HCT116 (cell line): ENCODE measurements around the gene TNRC6C. TPM values are rescaled to one million over a fixed set of nuclear protein-coding genes. Genes with fewer than 3 reads are reported as not detected.

ENCODE experiments used
- ATAC-seq: fragments of 200-7000 bp; cut with Tn5 transposase; 2 replicates; pipeline ENCODE4 v1.9.1; 2020; ENCODE audit warnings: mild to moderate bottlenecking, moderate library complexity
- BruUV-seq: library from RNA; stranded (reverse); fragments of 400-500 nt; replicated peaks from 2 replicates; lab custom pipeline; 2021; lab: Mats Ljungman, UMichigan
- CTCF ChIA-PET: fragments of 300-600 bp; sonication (Branson Sonifier 250); formaldehyde crosslinking; loops from one replicate; lab custom pipeline; 2021; ENCODE audit warnings: antibody characterized with exemption; lab: Charles Lee
- POLR2A ChIA-PET: fragments of 300-600, 350-600 bp; sonication (Branson Sonifier 250); formaldehyde crosslinking; loops from one replicate; lab custom pipeline; 2021; ENCODE audit warnings: antibody characterized with exemption; lab: Charles Lee
- RAD21 ChIA-PET, 2 experiments: fragments of 300-600 bp; sonication (Branson Sonifier 250); formaldehyde crosslinking; loops; one replicate each; lab custom pipeline; 2023; ENCODE audit warnings: low total read pairs in 2 of 2; ENCODE audit not compliant: uncharacterized antibody in 2 of 2, unreplicated experiment in 2 of 2, low non-redundant PET in 1 of 2; lab: Charles Lee
- DNase-seq: peaks from one replicate; pipeline ENCODE4 v3.0.0-alpha.2; 2010; ENCODE audit warnings: low read depth, low spot score
- H2AFZ ChIP-seq: fragments of 200-600 bp; shearing (Covaris generic), sonication (generic); 2 replicates; pipeline ENCODE4 v1.6.1; 2017; ENCODE audit warnings: low read depth, mixed run types, mixed read lengths, antibody characterized with exemption, low read length; ENCODE audit not compliant: poor library complexity, severe bottlenecking
- H3K27ac ChIP-seq: 2 replicates; pipeline ENCODE4 v1.5.1; 2012; ENCODE audit warnings: low read depth, low read length
- H3K27me3 ChIP-seq: fragments of 200-600 bp; sonication (generic); 2 replicates; pipeline ENCODE4 v1.6.1; 2016; ENCODE audit warnings: mixed run types, low read length, mixed read lengths; ENCODE audit not compliant: insufficient read depth
- H3K36me3 ChIP-seq, 2 experiments: fragments of 200-500 bp in 1 of 2; fragments of 200-600 bp in 1 of 2; sonication (Bioruptor generic) in 1 of 2; sonication (generic) in 1 of 2; 2 replicates each; pipeline versions ENCODE4 v1.5.1 to v1.6.1; 2014 to 2016; ENCODE audit warnings: low read length in 2 of 2, inconsistent platforms in 1 of 2, mixed read lengths in 1 of 2, mixed run types in 1 of 2; ENCODE audit not compliant: insufficient read depth in 2 of 2, control insufficient read depth in 1 of 2
- H3K4me1 ChIP-seq, 2 experiments: fragments of 200-600 bp in 1 of 2; sonication (generic) in 1 of 2; 2 replicates each; pipeline versions ENCODE4 v1.5.1 to v1.6.1; 2012 to 2017; ENCODE audit warnings: low read length in 2 of 2, inconsistent platforms in 1 of 2, mild to moderate bottlenecking in 1 of 2, mixed read lengths in 1 of 2, mixed run types in 1 of 2, moderate library complexity in 1 of 2; ENCODE audit not compliant: insufficient read depth in 2 of 2, control insufficient read depth in 1 of 2
- H3K4me2 ChIP-seq: fragments of 200-600 bp; sonication (generic); 2 replicates; pipeline ENCODE4 v1.6.1; 2017; ENCODE audit warnings: mixed run types, low read length, mixed read lengths
- H3K4me3 ChIP-seq, 2 experiments: fragments of 200-600 bp in 1 of 2; sonication (generic) in 1 of 2; replicated peaks in 1 of 2; 2 replicates each; pipeline ENCODE4 v1.5.1; 2011 to 2016; ENCODE audit warnings: low read length in 2 of 2, control low read depth in 1 of 2, low read depth in 1 of 2, mild to moderate bottlenecking in 1 of 2, mixed read lengths in 1 of 2, mixed run types in 1 of 2
- H3K79me2 ChIP-seq: fragments of 200-600 bp; sonication (generic); 2 replicates; pipeline ENCODE4 v1.6.1; 2017; ENCODE audit warnings: mild to moderate bottlenecking, mixed run types, low read length, moderate library complexity, mixed read lengths; ENCODE audit not compliant: insufficient read depth
- H3K9ac ChIP-seq: fragments of 200-600 bp; sonication (generic); 2 replicates; pipeline ENCODE4 v1.6.1; 2016; ENCODE audit warnings: low read length, mixed read lengths
- H3K9me2 ChIP-seq: fragments of 200-600 bp; sonication (generic), shearing (Covaris generic); 2 replicates; pipeline ENCODE4 v1.6.1; 2017; ENCODE audit warnings: mixed run types, mild to moderate bottlenecking, moderate library complexity; ENCODE audit not compliant: insufficient read depth
- H3K9me3 ChIP-seq, 2 experiments: fragments of 200-500 bp in 1 of 2; fragments of 200-600 bp in 1 of 2; sonication (Bioruptor generic) in 1 of 2; sonication (generic) in 1 of 2; 2 replicates each; pipeline ENCODE4 v1.6.1; 2014 to 2017; ENCODE audit warnings: low read length in 2 of 2, mixed read lengths in 2 of 2, inconsistent platforms in 1 of 2, low read depth in 1 of 2, mild to moderate bottlenecking in 1 of 2, mixed run types in 1 of 2, moderate library complexity in 1 of 2; ENCODE audit not compliant: control insufficient read depth in 1 of 2, insufficient read depth in 1 of 2
- H4K20me1 ChIP-seq: fragments of 200-600 bp; sonication (generic), shearing (Covaris generic); 2 replicates; pipeline ENCODE4 v1.6.1; 2017; ENCODE audit warnings: mixed run types, mild to moderate bottlenecking, moderate library complexity; ENCODE audit not compliant: insufficient read depth
- ATF3 ChIP-seq: IDR thresholded peaks from 2 replicates; pipeline ENCODE4 v1.6.1; 2012
- CEBPB ChIP-seq: IDR thresholded peaks from 2 replicates; pipeline ENCODE4 v1.6.1; 2012; ENCODE audit warnings: low read depth
- EGR1 ChIP-seq: IDR thresholded peaks from 2 replicates; pipeline ENCODE4 v1.6.1; 2012; ENCODE audit warnings: low read depth
- ELF1 ChIP-seq: IDR thresholded peaks from 2 replicates; pipeline ENCODE4 v1.6.1; 2012; ENCODE audit warnings: low read depth, borderline replicate concordance
- EZH2 ChIP-seq: fragments of 200-600 bp; sonication (generic); IDR thresholded peaks from 2 replicates; pipeline ENCODE4 v1.6.1; 2017; ENCODE audit warnings: antibody characterized with exemption, mixed run types
- FOSL1 ChIP-seq: IDR thresholded peaks from 2 replicates; pipeline ENCODE4 v1.6.1; 2012; ENCODE audit warnings: low read depth
- JUND ChIP-seq: IDR thresholded peaks from 2 replicates; pipeline ENCODE4 v1.6.1; 2012
- POLR2A ChIP-seq: IDR thresholded peaks from 2 replicates; pipeline ENCODE4 v1.7.0; 2011; ENCODE audit warnings: borderline replicate concordance; ENCODE audit not compliant: insufficient read depth, insufficient read length; ENCODE audit errors: extremely low read depth
- POLR2AphosphoS5 ChIP-seq: IDR thresholded peaks from 2 replicates; pipeline ENCODE4 v1.6.1; 2011; ENCODE audit warnings: mild to moderate bottlenecking, low read depth, low read length, moderate library complexity
- SIN3A ChIP-seq: IDR thresholded peaks from 2 replicates; pipeline ENCODE4 v1.6.1; 2012; ENCODE audit warnings: low read depth
- TCF7L2 ChIP-seq: IDR thresholded peaks from 2 replicates; pipeline ENCODE4 v1.7.0; 2011; ENCODE audit warnings: borderline replicate concordance, inconsistent platforms; ENCODE audit not compliant: insufficient read depth, insufficient read length; ENCODE audit errors: extremely low read depth
- ZNF274 ChIP-seq: fragments of 200-500 bp; sonication (Bioruptor generic); IDR thresholded peaks from 2 replicates; pipeline ENCODE4 v1.6.1; 2014; ENCODE audit warnings: mild to moderate bottlenecking, low read depth, low read length, inconsistent platforms
- intact Hi-C: fragments of 100-400 bp; cut with micrococcal nuclease; formaldehyde crosslinking; loops from 2 replicates; pipeline ENCODE4 v1.10.0; 2022
- total RNA-seq: library from RNA; stranded (reverse); gene quantifications from one replicate; pipeline ENCODE4 v1.2.1, GENCODE V29; 2021; ENCODE audit not compliant: unreplicated experiment
- TF ChIP-seq, protein P1 (sequence below), 3 experiments: fragments of 200-600 bp in 1 of 3; sonication (generic) in 1 of 3; IDR thresholded peaks in 2 of 3; conservative IDR thresholded peaks in 1 of 3; 2 replicates each; pipeline ENCODE4 v1.5.1; 2012 to 2017; ENCODE audit warnings: low read depth in 2 of 3, low read length in 2 of 3, antibody characterized with exemption in 1 of 3, borderline replicate concordance in 1 of 3, control low read depth in 1 of 3, mild to moderate bottlenecking in 1 of 3, mixed read lengths in 1 of 3, mixed run types in 1 of 3, moderate library complexity in 1 of 3; ENCODE audit not compliant: insufficient read depth in 1 of 3
- TF ChIP-seq, protein P2 (sequence below): IDR thresholded peaks from 2 replicates; pipeline ENCODE4 v1.6.1; 2011; ENCODE audit warnings: mild to moderate bottlenecking, low read length, moderate library complexity; ENCODE audit not compliant: insufficient replicate concordance; ENCODE audit errors: extremely low read depth

The TNRC6C gene
- total RNA-seq, 1 experiment from 2014 or later, result 23.4 TPM

DNA sequence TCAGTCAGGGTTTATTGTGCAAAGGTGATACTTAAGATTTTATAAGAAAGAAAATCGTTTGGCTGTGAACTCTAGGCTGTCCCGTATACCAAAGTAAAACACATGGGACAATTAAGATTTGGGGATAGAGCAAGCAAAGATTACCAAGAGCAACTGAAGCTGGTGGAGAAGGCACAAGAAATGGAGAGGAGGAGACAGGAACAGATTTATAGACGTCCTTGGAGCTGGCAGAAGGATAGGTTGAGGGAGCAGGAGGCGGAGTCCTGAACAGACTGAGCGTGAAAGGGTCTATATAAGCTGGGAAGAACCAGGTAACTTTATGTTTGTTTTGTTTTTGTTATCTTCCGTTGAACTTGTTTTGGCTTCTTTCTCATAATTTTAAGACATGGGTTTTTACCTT is 3.8 kb downstream of the TNRC6C start:
- no peak overlapping the region for H2AFZ ChIP-seq
- peaks cover 0 to 4% of the 10 kb centered on the region in 2 experiments; a peak in 1 of 4 replicates for H3K9me3 ChIP-seq
- no peak overlapping the region for H3K9ac ChIP-seq
- TF ChIP-seq ATF3 (no peak), POLR2AphosphoS5 (no peak), FOSL1 (no peak), POLR2A (no peak), JUND (no peak), SIN3A (no peak), EGR1 (no peak), TCF7L2 (no peak), ELF1 (no peak), EZH2 (no peak), ZNF274 (no peak), CEBPB (no peak)
- TF ChIP-seq, protein P1, sequence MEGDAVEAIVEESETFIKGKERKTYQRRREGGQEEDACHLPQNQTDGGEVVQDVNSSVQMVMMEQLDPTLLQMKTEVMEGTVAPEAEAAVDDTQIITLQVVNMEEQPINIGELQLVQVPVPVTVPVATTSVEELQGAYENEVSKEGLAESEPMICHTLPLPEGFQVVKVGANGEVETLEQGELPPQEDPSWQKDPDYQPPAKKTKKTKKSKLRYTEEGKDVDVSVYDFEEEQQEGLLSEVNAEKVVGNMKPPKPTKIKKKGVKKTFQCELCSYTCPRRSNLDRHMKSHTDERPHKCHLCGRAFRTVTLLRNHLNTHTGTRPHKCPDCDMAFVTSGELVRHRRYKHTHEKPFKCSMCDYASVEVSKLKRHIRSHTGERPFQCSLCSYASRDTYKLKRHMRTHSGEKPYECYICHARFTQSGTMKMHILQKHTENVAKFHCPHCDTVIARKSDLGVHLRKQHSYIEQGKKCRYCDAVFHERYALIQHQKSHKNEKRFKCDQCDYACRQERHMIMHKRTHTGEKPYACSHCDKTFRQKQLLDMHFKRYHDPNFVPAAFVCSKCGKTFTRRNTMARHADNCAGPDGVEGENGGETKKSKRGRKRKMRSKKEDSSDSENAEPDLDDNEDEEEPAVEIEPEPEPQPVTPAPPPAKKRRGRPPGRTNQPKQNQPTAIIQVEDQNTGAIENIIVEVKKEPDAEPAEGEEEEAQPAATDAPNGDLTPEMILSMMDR (IDR thresholded peaks at IDR 0.05 in 2 of 3, conservative IDR thresholded peaks at IDR 0.05 in 1 of 3; ENCODE audit: borderline replicate concordance in 1 of 3, insufficient read depth in 1 of 3, low read depth in 2 of 3, low read length in 2 of 3), result no peak
- TF ChIP-seq, protein P2, sequence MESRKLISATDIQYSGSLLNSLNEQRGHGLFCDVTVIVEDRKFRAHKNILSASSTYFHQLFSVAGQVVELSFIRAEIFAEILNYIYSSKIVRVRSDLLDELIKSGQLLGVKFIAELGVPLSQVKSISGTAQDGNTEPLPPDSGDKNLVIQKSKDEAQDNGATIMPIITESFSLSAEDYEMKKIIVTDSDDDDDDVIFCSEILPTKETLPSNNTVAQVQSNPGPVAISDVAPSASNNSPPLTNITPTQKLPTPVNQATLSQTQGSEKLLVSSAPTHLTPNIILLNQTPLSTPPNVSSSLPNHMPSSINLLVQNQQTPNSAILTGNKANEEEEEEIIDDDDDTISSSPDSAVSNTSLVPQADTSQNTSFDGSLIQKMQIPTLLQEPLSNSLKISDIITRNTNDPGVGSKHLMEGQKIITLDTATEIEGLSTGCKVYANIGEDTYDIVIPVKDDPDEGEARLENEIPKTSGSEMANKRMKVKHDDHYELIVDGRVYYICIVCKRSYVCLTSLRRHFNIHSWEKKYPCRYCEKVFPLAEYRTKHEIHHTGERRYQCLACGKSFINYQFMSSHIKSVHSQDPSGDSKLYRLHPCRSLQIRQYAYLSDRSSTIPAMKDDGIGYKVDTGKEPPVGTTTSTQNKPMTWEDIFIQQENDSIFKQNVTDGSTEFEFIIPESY, result no peak
- DNase-seq (no peak), ATAC-seq (no peak)
- H3K4me2 ChIP-seq, result no peak overlapping the region
- no peaks in the 10 kb centered on the region for H4K20me1 ChIP-seq
- peaks cover 77% of the 10 kb centered on the region for H3K79me2 ChIP-seq
- intact Hi-C loops, result no loop called here
- no peak overlapping the region for H3K4me3 ChIP-seq
- H3K27me3 ChIP-seq, result no peaks in the 10 kb centered on the region
- RAD21 ChIA-PET, result interaction anchor here in 1 of 2 experiments (0.6 kb wide), 1 partner anchor 178 kb away, joined by 3 read pairs; no protein-coding TSS in a partner anchor
- CTCF ChIA-PET, result interaction anchor here (0.9 to 1.8 kb wide), 2 partner anchors 10 to 57 kb away, joined by 3 to 9 read pairs; no protein-coding TSS in a partner anchor
- H3K4me1 ChIP-seq, result peaks cover 15 to 19% of the 10 kb centered on the region in 2 experiments
- H3K9me2 ChIP-seq, result no peaks in the 10 kb centered on the region
- BruUV-seq, result no TSS peak
- H3K36me3 ChIP-seq, result no peaks in the 10 kb centered on the region
- H3K27ac ChIP-seq, result no peak overlapping the region
- POLR2A ChIA-PET, result interaction anchor here (0.6 kb wide), 1 partner anchor 187 kb away, joined by 3 read pairs; no protein-coding TSS in a partner anchor
